Activated CD4-positive, alpha-beta T cell treated with anti-CD3 and anti-CD28 coated beads, Interleukin-2, amount 50 U/mL, for 48 hours (primary cell): ENCODE data around the gene SLC29A2.
A peak's percentile ranks its signal among the peaks of the same experiment; 100 is the strongest.

Experiments used
- DNase-seq, 2 experiments: peaks; one replicate each; pipeline ENCODE4 v3.0.0-alpha.2; 2020

The SLC29A2 gene

DNA sequence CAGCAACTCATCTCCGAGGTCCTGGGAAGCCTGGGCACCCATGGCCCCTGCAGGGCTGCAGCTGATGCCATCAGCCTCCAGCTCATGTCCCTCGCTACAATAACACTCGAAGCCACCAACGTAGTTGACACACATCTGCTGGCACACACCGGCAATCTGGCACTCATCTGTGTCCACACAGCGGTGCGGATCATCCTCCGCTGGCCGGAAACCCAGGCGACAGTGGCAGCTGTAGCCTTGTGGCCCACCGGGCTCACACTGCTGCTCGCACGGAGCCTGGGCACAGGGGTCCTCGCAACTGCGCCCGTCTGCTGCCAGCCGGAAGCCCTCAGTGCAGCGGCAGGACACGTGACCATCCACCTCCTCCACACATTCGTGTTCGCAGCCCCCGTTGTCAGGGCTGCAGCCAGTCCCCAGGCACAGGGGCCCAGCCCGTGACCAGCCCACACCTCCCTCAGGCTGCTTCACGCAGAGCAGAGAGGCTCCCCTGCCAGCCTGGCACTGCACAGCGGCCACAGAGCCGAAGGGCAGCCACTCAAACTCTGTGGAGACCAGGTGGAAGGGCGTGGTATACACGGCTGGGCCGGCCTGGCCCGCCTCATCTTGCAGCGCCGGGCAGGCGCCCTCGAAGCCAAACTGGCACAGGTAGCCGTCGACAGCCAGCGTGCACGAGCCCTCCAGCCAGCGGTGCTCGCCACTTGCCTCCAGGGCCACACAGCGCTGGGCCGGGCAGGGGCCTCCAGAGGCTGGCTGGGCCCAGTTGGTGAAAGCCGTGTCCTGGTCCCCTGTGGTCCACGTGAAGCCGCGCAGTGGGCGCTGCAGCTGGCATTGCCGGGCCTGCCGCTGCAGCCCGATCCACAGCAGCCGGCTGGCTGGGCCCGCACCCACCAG lies 55.4 kb downstream of the SLC29A2 start:
- no peak for DNase-seq

DNA sequence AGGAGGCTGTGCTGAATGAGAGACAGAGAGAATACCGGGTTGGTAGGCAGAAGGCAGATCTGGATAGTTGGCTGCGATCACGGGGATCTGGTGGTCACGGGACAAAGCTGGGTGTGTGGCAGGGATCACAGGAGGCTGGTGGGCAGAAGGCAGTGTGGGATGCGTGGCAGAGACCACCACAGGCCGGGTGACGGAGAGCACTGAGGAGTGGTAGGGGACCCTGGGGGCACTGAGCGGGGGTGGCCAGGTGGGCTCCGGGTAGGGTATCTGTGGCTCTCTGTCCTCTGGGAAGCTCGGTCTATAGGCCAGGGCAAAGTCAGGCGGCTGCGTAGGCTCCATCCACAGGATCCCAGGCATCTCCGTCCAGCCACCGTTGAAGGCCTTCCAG lies 56.1 kb downstream of the SLC29A2 start:
- DNase-seq: no peak

DNA sequence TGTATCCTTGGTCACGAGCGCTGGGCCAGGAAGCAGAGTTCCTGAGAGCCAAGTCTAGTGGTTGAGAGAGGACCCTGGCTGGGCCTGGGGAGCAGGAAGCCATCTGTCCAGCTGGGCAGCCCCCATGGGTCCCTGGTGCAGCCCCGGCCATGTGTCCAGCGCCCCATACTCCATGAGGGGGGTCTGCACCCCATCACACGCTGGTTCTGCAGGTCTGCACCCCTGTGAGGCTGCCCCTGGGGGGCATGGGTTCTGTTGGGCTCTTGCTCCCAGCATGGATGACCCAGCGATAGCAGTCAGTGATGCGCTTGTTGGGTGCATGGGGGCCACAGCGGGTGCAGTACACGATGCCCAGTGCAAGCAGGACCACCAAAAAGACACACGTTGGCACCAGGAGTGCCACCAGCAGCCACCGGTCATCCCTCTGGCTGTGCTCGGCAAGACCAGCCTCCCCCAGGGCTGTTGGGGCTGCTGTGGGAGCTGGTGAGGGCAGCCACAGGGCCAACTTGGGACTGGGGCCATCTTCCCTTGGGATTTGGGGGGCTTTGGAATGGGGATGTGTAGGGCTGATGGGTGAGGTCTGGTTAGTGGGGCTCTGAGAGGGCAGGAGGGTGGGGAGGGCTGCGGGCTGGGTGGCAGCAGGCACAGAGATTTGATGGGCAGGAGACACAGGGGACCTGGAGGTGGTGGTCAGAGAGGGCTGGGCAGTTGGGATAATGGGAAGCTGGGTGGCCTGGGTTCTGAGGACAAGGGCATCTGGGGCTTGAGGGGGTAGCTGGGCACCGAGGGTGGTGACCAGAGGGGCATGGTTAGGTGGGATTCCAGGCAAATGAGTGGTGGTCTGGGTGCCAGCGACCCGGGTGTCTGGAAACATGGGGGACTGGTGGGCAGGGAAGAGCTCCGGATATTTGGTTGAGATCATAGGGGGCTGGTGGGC lies 56.7 kb downstream of the SLC29A2 start:
- no peak for DNase-seq

DNA sequence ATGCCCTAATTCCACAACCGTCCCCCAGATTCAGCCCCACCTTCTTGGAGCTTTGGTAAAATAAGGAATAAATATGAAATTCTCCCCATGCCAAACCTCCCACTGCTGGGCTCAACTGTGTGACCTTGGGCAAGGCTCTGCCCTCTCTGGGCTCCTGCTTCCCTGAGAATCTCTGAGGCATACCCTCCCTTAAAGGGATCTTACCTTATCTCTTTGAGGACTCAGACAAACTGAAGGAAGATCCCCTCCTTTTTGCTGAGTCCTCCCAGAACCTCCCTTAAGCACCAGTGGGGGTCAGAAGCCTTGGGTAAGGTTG lies 57.4 kb downstream of the SLC29A2 start:
- DNase-seq: no peak

DNA sequence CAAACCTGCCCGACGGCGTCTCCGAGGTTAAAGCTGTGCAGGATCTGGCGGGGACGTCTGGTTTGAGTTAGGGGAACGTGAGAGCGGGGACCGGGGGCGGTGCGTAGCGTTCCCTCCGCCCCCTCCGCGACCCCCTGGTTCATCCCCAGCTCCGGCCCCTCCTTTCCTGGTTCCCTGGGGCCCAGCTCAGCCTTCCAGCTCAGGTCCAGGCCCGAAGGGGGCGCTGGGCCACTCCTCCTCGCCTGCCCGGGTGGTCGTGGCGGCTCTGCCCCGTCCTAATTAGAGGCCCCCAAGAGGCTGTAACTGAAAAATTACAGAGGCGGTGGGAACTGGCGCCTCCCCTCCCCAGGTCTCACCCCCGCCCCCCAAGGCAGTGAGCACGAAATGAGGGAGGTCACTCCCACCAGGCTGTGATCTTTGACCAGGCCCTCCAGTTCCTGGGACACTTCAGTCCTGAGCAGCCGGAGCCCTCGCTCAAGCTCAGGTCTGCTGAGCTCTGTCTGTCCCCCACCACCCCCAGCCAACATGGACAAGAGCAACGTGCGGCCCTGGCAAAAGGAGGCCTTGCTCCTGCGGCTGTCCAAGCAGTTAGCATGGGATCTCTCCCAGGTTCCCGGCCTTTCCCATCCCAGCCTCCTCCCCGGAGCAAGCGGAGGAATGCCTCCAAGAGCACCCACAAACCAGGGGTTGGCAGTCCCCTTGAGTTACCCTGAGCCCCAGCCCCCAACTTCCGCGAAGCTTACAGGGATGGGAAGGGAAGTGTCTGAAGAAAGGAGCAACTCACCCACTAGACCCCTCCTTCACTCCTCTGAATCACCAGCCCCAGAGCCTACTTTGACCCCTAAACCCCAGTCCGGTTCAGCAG lies 58.0 kb downstream of the SLC29A2 start:
- no peak for DNase-seq

DNA sequence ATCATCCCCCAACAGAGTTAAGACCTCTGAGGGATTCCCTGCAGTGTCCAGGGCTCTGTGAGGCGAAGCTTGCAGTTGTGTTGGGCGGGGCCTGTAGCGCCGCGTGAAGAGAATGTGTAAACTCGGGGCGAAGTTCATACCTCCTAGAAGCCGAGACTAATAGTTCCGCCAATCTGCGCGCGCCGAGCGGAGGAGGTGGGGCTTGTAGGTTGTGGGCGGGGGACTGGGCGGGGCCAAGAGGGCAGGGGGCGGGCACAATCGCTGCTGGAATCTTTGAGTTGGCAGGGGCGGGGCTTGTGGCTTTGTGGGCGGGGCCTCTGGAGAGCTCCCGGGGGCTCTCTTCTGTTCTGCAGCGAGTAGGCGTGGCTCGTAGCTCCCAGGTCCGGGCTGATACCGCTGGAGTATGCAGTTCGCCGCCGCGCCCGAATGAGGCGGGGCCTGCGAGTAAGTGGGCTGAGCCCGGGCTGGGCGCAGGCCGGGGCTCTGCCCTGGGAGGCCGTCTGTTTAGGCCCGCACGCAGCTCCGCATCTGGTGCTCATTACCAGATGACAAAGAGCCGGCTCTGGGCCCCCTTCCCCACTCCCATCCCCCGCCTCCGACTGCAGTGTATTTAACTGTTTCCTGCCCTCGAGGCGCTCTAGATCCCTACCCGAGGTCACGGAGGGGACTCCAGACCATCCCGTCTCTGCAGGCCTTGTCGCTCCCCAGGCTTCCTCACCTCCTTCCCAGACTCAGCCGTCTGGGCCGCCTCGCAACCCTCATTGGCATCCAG lies 58.8 kb downstream of the SLC29A2 start:
- peak; percentile 92 to 93 for DNase-seq
